SK-N-SH treated with all-trans-retinoic acid at 6 μM for 48 hours (cell line): ENCODE results near the gene AKAP6.

Source experiments
- ATAC-seq: fragments of 200-7000 bp; cut with Tn5 transposase; 3 replicates; pipeline ENCODE4 v1.9.1; 2020; ENCODE audit warnings: mild to moderate bottlenecking, moderate library complexity
- ARNTL ChIP-seq: fragments of 450-650 bp; formaldehyde crosslinking; IDR thresholded peaks from 2 replicates; pipeline ENCODE4 v1.5.0; 2020; ENCODE audit warnings: low read depth, mild to moderate bottlenecking, moderate library complexity, borderline replicate concordance
- BACH2 ChIP-seq: fragments of 250-450 bp; sonication (Bioruptor Pico); IDR thresholded peaks from 2 replicates; pipeline ENCODE4 v1.9.0; 2021; ENCODE audit warnings: mild to moderate bottlenecking, borderline replicate concordance
- CSDC2 ChIP-seq: fragments of 250-450 bp; sonication (Bioruptor Pico); IDR thresholded peaks from 2 replicates; pipeline ENCODE4 v1.5.0; 2020; ENCODE audit warnings: mild to moderate bottlenecking, moderate library complexity
- ESRRG ChIP-seq: fragments of 250-450 bp; sonication (Bioruptor Pico); IDR thresholded peaks from 2 replicates; pipeline ENCODE4 v1.6.1; 2021; ENCODE audit warnings: mild to moderate bottlenecking
- GLIS3 ChIP-seq: fragments of 250-450 bp; sonication (Bioruptor Pico); IDR thresholded peaks from 2 replicates; pipeline ENCODE4 v1.5.0; 2020; ENCODE audit warnings: mild to moderate bottlenecking, moderate library complexity
- ISL1 ChIP-seq: fragments of 250-450 bp; sonication (Bioruptor Pico); IDR thresholded peaks from 2 replicates; pipeline ENCODE4 v2.1.2; 2022; ENCODE audit warnings: mild to moderate bottlenecking, moderate library complexity
- OSR1 ChIP-seq: fragments of 250-450 bp; sonication (Bioruptor Pico); IDR thresholded peaks from 2 replicates; pipeline ENCODE4 v1.8.0; 2022; ENCODE audit warnings: moderate library complexity, mild to moderate bottlenecking, inconsistent platforms
- PATZ1 ChIP-seq: fragments of 250-450 bp; sonication (Bioruptor Pico); IDR thresholded peaks from 2 replicates; pipeline ENCODE4 v1.8.0; 2020; ENCODE audit warnings: mild to moderate bottlenecking, moderate library complexity, borderline replicate concordance
- PPARA ChIP-seq: fragments of 250-450 bp; sonication (Bioruptor Pico); IDR thresholded peaks from 2 replicates; pipeline ENCODE4 v1.5.0; 2020; ENCODE audit warnings: mild to moderate bottlenecking, borderline replicate concordance
- RARB ChIP-seq: fragments of 250-450 bp; sonication (Bioruptor Pico); IDR thresholded peaks from 2 replicates; pipeline ENCODE4 v1.8.0; 2021; ENCODE audit warnings: mild to moderate bottlenecking, moderate library complexity
- SNAI2 ChIP-seq: fragments of 250-450 bp; sonication (Bioruptor Pico); IDR thresholded peaks from 2 replicates; pipeline ENCODE4 v1.5.0; 2020; ENCODE audit warnings: mild to moderate bottlenecking, moderate library complexity
- TCF4 ChIP-seq: fragments of 250-450 bp; sonication (Bioruptor Pico); IDR thresholded peaks from 2 replicates; pipeline ENCODE4 v1.8.0; 2021; ENCODE audit warnings: mild to moderate bottlenecking, moderate library complexity, borderline replicate concordance
- TOX ChIP-seq: fragments of 250-450 bp; sonication (Bioruptor Pico); IDR thresholded peaks from 2 replicates; pipeline ENCODE4 v1.8.0; 2021; ENCODE audit warnings: mild to moderate bottlenecking, moderate library complexity, borderline replicate concordance
- ZC3H10 ChIP-seq: fragments of 250-450 bp; sonication (Bioruptor Pico); IDR thresholded peaks from 2 replicates; pipeline ENCODE4 v1.5.1; 2021; ENCODE audit warnings: mild to moderate bottlenecking, moderate library complexity
- ZFP3 ChIP-seq: fragments of 250-450 bp; sonication (Bioruptor Pico); IDR thresholded peaks from 2 replicates; pipeline ENCODE4 v1.5.0; 2020; ENCODE audit warnings: mild to moderate bottlenecking, moderate library complexity
- ZFP30 ChIP-seq: fragments of 450-650 bp; formaldehyde crosslinking; IDR thresholded peaks from 2 replicates; pipeline ENCODE4 v1.5.0; 2022; ENCODE audit warnings: mild to moderate bottlenecking, moderate library complexity
- ZNF565 ChIP-seq: fragments of 450-650 bp; formaldehyde crosslinking; conservative IDR thresholded peaks from 2 replicates; pipeline ENCODE4 v1.5.0; 2020; ENCODE audit warnings: low read depth, mild to moderate bottlenecking, moderate library complexity
- ZNF8 ChIP-seq: fragments of 450-650 bp; formaldehyde crosslinking; IDR thresholded peaks from 2 replicates; pipeline ENCODE4 v1.5.0; 2020; ENCODE audit warnings: mild to moderate bottlenecking, moderate library complexity
- TF ChIP-seq, protein P1 (sequence below): fragments of 250-450 bp; sonication (Bioruptor Pico); IDR thresholded peaks from 2 replicates; pipeline ENCODE4 v1.5.0; 2020; ENCODE audit warnings: mild to moderate bottlenecking, moderate library complexity
- TF ChIP-seq, protein P2 (sequence below): fragments of 250-450 bp; sonication (Bioruptor Pico); IDR thresholded peaks from 2 replicates; pipeline ENCODE4 v1.5.1; 2021; ENCODE audit warnings: mild to moderate bottlenecking, moderate library complexity
- TF ChIP-seq, protein P3 (sequence below): fragments of 250-450 bp; sonication (Bioruptor Pico); IDR thresholded peaks from 2 replicates; pipeline ENCODE4 v1.8.0; 2021; ENCODE audit warnings: low read depth, mild to moderate bottlenecking, moderate library complexity, borderline replicate concordance

Gene AKAP6

GRCh38 chr14:32478050-32478449 is 149.0 kb downstream of the AKAP6 start (continued):
- no peak for TF ChIP-seq PATZ1
- no peak for TF ChIP-seq PPARA (CRISPR knock-in tag)
- TF ChIP-seq ZNF565 (CRISPR knock-in tag) = no peak
- no peak; the same call in 1 of the 2 replicates for TF ChIP-seq GLIS3 (CRISPR knock-in tag)
- TF ChIP-seq ZFP30 = no peak
- no peak for TF ChIP-seq OSR1 (CRISPR knock-in tag)
- no peak for TF ChIP-seq ZC3H10 (CRISPR knock-in tag)

DNA sequence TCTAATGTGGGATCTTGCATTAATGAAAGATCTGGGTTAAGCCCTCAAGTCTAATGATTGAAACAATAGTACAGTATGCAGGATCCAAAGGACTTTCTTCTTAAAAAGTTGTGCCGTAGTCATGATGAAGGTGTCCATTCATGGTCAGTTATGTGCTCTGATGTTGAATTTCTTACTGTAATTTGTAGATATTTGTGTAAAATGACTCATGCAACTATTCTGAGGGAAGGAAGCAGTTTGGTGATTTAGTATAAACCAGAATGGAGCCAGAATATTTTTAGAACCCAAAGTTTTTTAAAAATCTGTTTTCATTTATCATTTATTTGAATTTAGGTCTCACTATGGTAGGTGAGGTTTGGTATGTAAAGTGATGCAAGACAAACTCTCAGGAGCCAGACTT is 151.2 kb downstream of the AKAP6 start:
- peak; percentile 49 for ATAC-seq
- TF ChIP-seq ESRRG (CRISPR knock-in tag) (no peak), TCF4 (CRISPR knock-in tag) (no peak), ZFP3 (no peak), ZNF8 (no peak), CSDC2 (CRISPR knock-in tag) (no peak), GLIS3 (CRISPR knock-in tag) (no peak), ISL1 (CRISPR knock-in tag) (no peak), ARNTL (no peak), OSR1 (CRISPR knock-in tag) (no peak), BACH2 (CRISPR knock-in tag) (no peak)
- TF ChIP-seq, protein P1, sequence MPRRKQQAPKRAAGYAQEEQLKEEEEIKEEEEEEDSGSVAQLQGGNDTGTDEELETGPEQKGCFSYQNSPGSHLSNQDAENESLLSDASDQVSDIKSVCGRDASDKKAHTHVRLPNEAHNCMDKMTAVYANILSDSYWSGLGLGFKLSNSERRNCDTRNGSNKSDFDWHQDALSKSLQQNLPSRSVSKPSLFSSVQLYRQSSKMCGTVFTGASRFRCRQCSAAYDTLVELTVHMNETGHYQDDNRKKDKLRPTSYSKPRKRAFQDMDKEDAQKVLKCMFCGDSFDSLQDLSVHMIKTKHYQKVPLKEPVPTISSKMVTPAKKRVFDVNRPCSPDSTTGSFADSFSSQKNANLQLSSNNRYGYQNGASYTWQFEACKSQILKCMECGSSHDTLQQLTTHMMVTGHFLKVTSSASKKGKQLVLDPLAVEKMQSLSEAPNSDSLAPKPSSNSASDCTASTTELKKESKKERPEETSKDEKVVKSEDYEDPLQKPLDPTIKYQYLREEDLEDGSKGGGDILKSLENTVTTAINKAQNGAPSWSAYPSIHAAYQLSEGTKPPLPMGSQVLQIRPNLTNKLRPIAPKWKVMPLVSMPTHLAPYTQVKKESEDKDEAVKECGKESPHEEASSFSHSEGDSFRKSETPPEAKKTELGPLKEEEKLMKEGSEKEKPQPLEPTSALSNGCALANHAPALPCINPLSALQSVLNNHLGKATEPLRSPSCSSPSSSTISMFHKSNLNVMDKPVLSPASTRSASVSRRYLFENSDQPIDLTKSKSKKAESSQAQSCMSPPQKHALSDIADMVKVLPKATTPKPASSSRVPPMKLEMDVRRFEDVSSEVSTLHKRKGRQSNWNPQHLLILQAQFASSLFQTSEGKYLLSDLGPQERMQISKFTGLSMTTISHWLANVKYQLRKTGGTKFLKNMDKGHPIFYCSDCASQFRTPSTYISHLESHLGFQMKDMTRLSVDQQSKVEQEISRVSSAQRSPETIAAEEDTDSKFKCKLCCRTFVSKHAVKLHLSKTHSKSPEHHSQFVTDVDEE (CRISPR knock-in tag) = no peak

- TF ChIP-seq ZNF565 (CRISPR knock-in tag) = no peak
- TF ChIP-seq, protein P2, sequence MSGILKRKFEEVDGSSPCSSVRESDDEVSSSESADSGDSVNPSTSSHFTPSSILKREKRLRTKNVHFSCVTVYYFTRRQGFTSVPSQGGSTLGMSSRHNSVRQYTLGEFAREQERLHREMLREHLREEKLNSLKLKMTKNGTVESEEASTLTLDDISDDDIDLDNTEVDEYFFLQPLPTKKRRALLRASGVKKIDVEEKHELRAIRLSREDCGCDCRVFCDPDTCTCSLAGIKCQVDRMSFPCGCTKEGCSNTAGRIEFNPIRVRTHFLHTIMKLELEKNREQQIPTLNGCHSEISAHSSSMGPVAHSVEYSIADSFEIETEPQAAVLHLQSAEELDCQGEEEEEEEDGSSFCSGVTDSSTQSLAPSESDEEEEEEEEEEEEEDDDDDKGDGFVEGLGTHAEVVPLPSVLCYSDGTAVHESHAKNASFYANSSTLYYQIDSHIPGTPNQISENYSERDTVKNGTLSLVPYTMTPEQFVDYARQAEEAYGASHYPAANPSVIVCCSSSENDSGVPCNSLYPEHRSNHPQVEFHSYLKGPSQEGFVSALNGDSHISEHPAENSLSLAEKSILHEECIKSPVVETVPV (CRISPR knock-in tag) = no peak
- no peak for TF ChIP-seq ARNTL
- TF ChIP-seq RARB (CRISPR knock-in tag) = no peak
- TF ChIP-seq ESRRG (CRISPR knock-in tag) = no peak
- TF ChIP-seq TCF4 (CRISPR knock-in tag) = no peak
- TF ChIP-seq ISL1 (CRISPR knock-in tag) = no peak
- TF ChIP-seq ZC3H10 (CRISPR knock-in tag) = no peak
- TF ChIP-seq ZFP30 = no peak
- TF ChIP-seq PATZ1 = no peak
- TF ChIP-seq, protein P3, sequence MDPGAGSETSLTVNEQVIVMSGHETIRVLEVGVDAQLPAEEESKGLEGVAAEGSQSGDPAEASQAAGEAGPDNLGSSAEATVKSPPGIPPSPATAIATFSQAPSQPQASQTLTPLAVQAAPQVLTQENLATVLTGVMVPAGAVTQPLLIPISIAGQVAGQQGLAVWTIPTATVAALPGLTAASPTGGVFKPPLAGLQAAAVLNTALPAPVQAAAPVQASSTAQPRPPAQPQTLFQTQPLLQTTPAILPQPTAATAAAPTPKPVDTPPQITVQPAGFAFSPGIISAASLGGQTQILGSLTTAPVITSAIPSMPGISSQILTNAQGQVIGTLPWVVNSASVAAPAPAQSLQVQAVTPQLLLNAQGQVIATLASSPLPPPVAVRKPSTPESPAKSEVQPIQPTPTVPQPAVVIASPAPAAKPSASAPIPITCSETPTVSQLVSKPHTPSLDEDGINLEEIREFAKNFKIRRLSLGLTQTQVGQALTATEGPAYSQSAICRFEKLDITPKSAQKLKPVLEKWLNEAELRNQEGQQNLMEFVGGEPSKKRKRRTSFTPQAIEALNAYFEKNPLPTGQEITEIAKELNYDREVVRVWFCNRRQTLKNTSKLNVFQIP = no peak
- no peak for TF ChIP-seq TOX (CRISPR knock-in tag)
- TF ChIP-seq, protein P1 (CRISPR knock-in tag) = no peak
- no peak for TF ChIP-seq OSR1 (CRISPR knock-in tag)
- TF ChIP-seq GLIS3 (CRISPR knock-in tag) = no peak
- TF ChIP-seq SNAI2 = no peak
- TF ChIP-seq BACH2 (CRISPR knock-in tag) = no peak
- ATAC-seq = no peak
Measured at GRCh38 chr14:32481707-32482106, 152.6 kb downstream of the AKAP6 start.
